Measurements from ENCODE around the gene CTU2. TPM values are rescaled to one million over a fixed set of nuclear protein-coding genes. Genes with fewer than 3 reads are reported as not detected.

Gene CTU2
- polyA plus RNA-seq, 1 donor (not counting 4 experiments of a cell fraction or from before 2014, with no cell fraction given) = 6.3 TPM

- Histone ChIP-seq H3K9ac (ENCODE audit: control insufficient read depth, extremely low read depth, insufficient read depth, low read length) (no peak overlapping the region), H3K9me3 (ENCODE audit: control insufficient read depth, low read depth, low read length) (no peaks in the 10 kb centered on the region), H3K27ac (ENCODE audit: control insufficient read depth, insufficient read depth, low read length) (no peak overlapping the region), H3K9me1 (ENCODE audit: control insufficient read depth, extremely low read depth, insufficient read depth, low read length) (no peaks in the 10 kb centered on the region), H3K27me3 (ENCODE audit: control insufficient read depth, extremely low read depth, insufficient read depth, low read length) (peaks cover 9% of the 10 kb centered on the region), H3K4me2 (ENCODE audit: control insufficient read depth, extremely low read depth, insufficient read depth, low read depth, low read length) (no peak overlapping the region), H2AFZ (ENCODE audit: control insufficient read depth, low read length) (no peak overlapping the region), H3K79me2 (ENCODE audit: control insufficient read depth, insufficient read depth, low read length) (no peaks in the 10 kb centered on the region), H3K4me3 (ENCODE audit: control insufficient read depth in 2 of 3, extremely low read depth in 1 of 3, insufficient read depth in 2 of 3, low read depth in 1 of 3, low read length in 3 of 3) (no peak overlapping the region), H3K4me1 (ENCODE audit: control insufficient read depth, extremely low read depth, insufficient read depth, low read length) (no peaks in the 10 kb centered on the region), H3K36me3 (ENCODE audit: control insufficient read depth in 2 of 2, extremely low read depth in 1 of 2, insufficient read depth in 2 of 2, low read length in 2 of 2) (peaks cover 0 to 6% of the 10 kb centered on the region in 2 experiments), H4K20me1 (ENCODE audit: control insufficient read depth, extremely low read depth, insufficient read depth, low read length) (no peaks in the 10 kb centered on the region)
- dilution Hi-C loops (cut with MboI; ENCODE audit: extremely low pct_ligation_motif_present, low sequenced_read_pairs) = no loop called here
- DNase-seq (ENCODE audit: low read depth, low spot score) (no peak), FAIRE-seq (no peak)
- TF ChIP-seq, protein P1, sequence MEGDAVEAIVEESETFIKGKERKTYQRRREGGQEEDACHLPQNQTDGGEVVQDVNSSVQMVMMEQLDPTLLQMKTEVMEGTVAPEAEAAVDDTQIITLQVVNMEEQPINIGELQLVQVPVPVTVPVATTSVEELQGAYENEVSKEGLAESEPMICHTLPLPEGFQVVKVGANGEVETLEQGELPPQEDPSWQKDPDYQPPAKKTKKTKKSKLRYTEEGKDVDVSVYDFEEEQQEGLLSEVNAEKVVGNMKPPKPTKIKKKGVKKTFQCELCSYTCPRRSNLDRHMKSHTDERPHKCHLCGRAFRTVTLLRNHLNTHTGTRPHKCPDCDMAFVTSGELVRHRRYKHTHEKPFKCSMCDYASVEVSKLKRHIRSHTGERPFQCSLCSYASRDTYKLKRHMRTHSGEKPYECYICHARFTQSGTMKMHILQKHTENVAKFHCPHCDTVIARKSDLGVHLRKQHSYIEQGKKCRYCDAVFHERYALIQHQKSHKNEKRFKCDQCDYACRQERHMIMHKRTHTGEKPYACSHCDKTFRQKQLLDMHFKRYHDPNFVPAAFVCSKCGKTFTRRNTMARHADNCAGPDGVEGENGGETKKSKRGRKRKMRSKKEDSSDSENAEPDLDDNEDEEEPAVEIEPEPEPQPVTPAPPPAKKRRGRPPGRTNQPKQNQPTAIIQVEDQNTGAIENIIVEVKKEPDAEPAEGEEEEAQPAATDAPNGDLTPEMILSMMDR (optimal IDR thresholded peaks at IDR 0.05 in 1 of 3, IDR thresholded peaks at IDR 0.05 in 1 of 3, conservative IDR thresholded peaks at IDR 0.05 in 1 of 3; ENCODE audit: extremely low read depth in 1 of 3, insufficient read depth in 2 of 3, low read length in 3 of 3) = no peak
- TF ChIP-seq EZH2 (IDR thresholded peaks at IDR 0.05; ENCODE audit: low read length) = no peak
Measured at GRCh38 chr16:88676502-88677242, 29.6 kb upstream of the CTU2 start.

- Histone ChIP-seq H3K27me3 (ENCODE audit: control insufficient read depth, extremely low read depth, insufficient read depth, low read length) (peaks cover 16% of the 10 kb centered on the region), H3K79me2 (ENCODE audit: control insufficient read depth, insufficient read depth, low read length) (no peaks in the 10 kb centered on the region), H3K9me1 (ENCODE audit: control insufficient read depth, extremely low read depth, insufficient read depth, low read length) (no peaks in the 10 kb centered on the region), H3K36me3 (ENCODE audit: control insufficient read depth in 2 of 2, extremely low read depth in 1 of 2, insufficient read depth in 2 of 2, low read length in 2 of 2) (peaks cover 0 to 6% of the 10 kb centered on the region in 2 experiments), H2AFZ (ENCODE audit: control insufficient read depth, low read length) (no peak overlapping the region), H3K4me1 (ENCODE audit: control insufficient read depth, extremely low read depth, insufficient read depth, low read length) (no peaks in the 10 kb centered on the region), H3K27ac (ENCODE audit: control insufficient read depth, insufficient read depth, low read length) (no peak overlapping the region), H3K4me3 (ENCODE audit: control insufficient read depth in 2 of 3, extremely low read depth in 1 of 3, insufficient read depth in 2 of 3, low read depth in 1 of 3, low read length in 3 of 3) (no peak overlapping the region), H4K20me1 (ENCODE audit: control insufficient read depth, extremely low read depth, insufficient read depth, low read length) (no peaks in the 10 kb centered on the region), H3K9ac (ENCODE audit: control insufficient read depth, extremely low read depth, insufficient read depth, low read length) (no peak overlapping the region), H3K4me2 (ENCODE audit: control insufficient read depth, extremely low read depth, insufficient read depth, low read depth, low read length) (no peak overlapping the region), H3K9me3 (ENCODE audit: control insufficient read depth, low read depth, low read length) (no peaks in the 10 kb centered on the region)
- FAIRE-seq (no peak), DNase-seq (ENCODE audit: low read depth, low spot score) (no peak)
- dilution Hi-C loops (cut with MboI; ENCODE audit: extremely low pct_ligation_motif_present, low sequenced_read_pairs) = no loop called here
- TF ChIP-seq EZH2 (IDR thresholded peaks at IDR 0.05; ENCODE audit: low read length) = no peak
- TF ChIP-seq, protein P1 (optimal IDR thresholded peaks at IDR 0.05 in 1 of 3, IDR thresholded peaks at IDR 0.05 in 1 of 3, conservative IDR thresholded peaks at IDR 0.05 in 1 of 3; ENCODE audit: extremely low read depth in 1 of 3, insufficient read depth in 2 of 3, low read length in 3 of 3) = no peak
Measured at GRCh38 chr16:88677721-88678120, 28.6 kb upstream of the CTU2 start.

Measured in keratinocyte (primary cell).